Nucleus accumbens (tissue), 56 donors: ENCODE results near the gene NR1D2.
A peak's percentile ranks its signal among the peaks of the same experiment; 100 is the strongest.
"Not testable (repeated sequence)": the region's sequence is repeated elsewhere in the genome, so short reads cannot be mapped to it uniquely, and the experiment has no call there.

Source experiments
- DNase-seq, 56 donors: peaks; one replicate each; lab custom pipeline; 2025; lab: John Stamatoyannopoulos, UW

The NR1D2 gene

DNA sequence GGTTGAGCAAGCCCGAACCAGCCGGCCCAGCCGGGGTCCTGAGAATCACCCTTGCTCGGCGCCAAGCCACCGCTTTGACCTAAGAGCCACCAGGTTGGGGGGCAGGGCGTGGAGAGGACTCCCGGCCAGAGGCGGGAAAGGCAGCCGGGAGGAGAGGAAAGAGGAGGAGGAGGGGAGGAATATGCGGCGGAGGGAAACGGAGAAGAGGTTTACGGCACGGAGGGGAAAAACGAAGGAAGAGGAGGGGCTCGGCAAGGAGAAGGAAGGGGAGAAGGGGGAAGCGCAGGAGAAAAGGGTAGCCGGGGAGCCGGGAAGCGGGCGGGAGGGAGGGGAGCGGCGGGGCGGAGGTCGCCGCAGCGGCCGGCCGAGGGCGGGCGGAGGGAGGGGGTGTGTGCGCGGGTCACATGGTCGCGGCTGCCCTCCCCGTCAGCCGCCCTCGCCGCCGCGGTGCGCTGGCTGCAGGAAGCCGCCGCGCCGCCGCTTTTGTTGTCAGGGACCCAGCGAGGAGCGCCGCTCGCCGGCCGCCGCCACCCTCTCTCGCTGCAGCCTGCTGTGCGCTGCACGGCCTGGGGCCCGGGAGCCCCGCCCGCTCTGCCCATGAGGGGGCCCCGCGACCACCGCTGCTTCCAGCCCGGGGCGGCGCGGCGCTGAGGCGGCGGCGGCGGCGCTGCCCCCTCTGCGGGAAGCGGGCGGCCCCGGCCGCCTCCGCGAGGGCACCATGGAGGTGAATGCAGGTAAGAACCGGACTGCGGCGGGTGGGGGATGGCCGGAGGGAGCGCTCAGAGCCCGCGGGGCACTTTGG is at the start of gene NR1D2:
Gene NR1D2, plus strand, starts transcription at position 426 of the 802 bp plus-strand sequence. Its CDS starts 293 bp downstream, at position 719.
- peak in 55 of 56 donors; percentile 28 to 88 (median 75) for DNase-seq

GRCh38 chr3:23900744-23901143 is 44.3 kb upstream of the NR1D2 start:
- no peak for DNase-seq

GRCh38 chr3:23904545-23904944 is 40.5 kb upstream of the NR1D2 start:
- no peak for DNase-seq

GRCh38 chr3:23909341-23909740 is 35.7 kb upstream of the NR1D2 start:
- no peak for DNase-seq

DNA sequence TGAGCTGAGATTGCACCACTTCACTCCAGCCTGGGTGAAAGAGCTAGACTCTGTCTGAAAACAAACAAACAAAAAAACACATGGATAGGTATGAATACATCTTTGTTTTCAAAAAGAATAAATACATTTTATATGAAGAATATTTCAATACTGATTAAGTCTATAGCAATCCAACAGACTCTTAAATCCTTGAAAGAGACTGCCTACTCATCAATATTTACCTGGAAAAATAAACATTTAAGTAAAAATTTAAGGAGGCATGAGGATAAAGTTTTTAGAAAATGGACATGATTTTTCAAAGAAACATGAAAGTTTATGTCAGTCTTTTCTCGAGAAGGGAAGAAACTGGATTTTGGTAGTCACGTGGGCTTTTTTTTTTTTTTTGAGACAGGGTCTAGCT is 33.7 kb upstream of the NR1D2 start:
- DNase-seq = no peak

- DNase-seq = not testable (repeated sequence)
Observed at GRCh38 chr3:23912335-23912734, 32.8 kb upstream of the NR1D2 start.

DNA sequence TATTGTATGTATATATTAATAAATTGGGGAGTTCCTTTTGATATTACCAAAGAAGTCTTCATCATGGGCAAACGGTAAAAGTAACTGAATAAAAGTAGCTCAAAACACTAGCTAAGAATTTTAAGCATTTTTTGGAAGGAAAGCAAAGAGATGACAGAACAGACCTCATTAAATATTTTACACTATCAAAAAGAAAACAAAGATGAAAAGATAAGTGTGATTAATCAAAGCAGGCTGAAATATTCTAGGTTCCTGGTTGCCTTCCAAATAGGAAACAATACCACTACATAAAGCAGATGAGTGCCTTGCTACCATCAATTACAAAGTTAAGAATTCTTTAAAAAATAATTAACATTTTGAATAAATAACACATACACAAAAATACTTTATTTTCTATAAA is 31.9 kb upstream of the NR1D2 start:
- DNase-seq = no peak

DNA sequence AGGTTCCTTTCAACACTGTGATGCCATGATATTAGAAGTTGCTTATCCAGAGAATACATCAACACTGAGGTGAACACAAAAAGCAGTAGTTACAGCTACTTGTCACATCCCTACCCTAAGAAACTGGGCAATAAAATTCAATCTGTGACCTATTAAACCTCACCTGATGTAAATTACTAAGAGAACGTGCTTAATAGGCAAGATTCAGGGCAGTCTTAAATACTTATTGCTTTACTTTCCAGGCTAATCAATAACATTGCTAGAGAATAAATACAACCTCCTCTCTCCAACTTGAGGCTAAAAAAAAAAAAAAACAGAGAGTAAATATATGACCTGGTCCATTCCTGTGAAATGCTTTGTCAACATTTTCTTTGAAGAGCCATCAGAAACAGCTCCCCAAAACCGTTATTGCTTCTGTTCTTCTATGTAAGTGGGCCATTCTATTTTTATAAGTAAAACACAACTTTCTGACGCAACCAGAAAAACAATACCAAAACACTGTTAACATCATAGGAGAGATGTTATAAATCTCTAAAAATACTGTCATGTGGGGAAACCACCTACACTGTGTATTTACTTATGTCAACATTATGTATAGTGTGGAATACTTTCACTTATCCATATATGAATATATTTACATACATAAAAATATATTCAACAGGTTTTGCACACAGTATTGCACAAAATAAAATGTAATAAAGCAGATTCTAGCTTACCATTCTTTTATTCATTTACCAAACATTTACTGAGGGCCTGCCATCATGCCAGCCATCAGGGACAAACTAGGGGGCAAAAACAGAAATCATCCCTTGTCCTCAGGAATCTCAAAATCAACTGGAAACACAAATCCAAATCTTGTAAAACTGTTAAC is 31.0 kb upstream of the NR1D2 start:
- DNase-seq = no peak

DNA sequence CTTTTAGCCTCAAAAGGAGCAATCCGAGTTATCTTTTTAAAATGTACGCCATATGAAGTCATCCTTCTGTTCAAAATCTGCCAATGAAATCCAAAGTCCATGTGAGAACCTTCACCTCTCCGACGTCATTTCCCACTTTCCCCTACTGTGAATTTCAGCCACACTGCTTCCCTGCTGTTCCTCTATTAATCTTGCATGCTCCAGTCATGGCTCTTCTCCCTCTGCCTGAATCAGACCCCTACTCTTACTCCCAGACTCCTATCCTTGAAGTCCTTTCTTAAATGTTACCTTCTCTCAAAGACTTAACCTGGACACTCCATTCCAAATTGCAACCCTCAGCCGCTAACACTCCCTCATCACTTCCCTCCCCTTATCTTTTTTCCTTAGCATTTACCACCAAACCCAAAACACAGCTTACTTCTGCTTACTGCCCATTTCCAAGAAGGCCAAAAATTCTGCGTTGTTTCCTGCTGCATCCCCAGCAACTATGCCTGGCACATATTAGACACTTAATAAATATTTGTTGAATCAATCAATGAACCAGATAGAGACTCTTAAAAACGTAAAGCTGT is 29.5 kb upstream of the NR1D2 start:
- DNase-seq = peak in 6 of 56 donors; percentile 5 to 10 (median 6)

- peak in 17 of 56 donors; percentile 34 to 90 (median 59) for DNase-seq
Observed at GRCh38 chr3:23916152-23916885, 28.8 kb upstream of the NR1D2 start.

- peak; percentile 61 to 98 (median 94) for DNase-seq
Observed at GRCh38 chr3:23916886-23917678, 28.0 kb upstream of the NR1D2 start, which contains the start of the genes NKIRAS1 and RPL15. TSS of gene NKIRAS1 (minus strand) at chr3:23916990. CDS start at chr3:23910904, 6,086 bp downstream. TSS of gene RPL15 (plus strand) at chr3:23917132. CDS start at chr3:23917860, 728 bp downstream.

- DNase-seq = peak in 1 of 56 donors; percentile 71
Observed at GRCh38 chr3:23917679-23918303, 27.3 kb upstream of the NR1D2 start.

DNA sequence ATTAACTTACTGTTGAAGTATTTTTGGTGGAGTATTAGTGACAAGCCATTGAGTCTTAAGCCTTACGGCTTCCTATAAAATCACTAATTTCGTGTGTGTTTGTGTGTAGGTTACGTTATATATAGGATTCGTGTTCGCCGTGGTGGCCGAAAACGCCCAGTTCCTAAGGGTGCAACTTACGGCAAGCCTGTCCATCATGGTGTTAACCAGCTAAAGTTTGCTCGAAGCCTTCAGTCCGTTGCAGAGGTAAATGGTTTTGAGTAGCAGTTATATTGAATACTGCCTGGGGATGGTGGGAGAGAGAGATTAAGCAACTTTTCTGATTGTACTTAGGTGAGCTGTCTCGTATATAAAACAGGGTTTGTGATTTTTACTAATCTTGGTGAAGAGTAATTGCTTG is 26.8 kb upstream of the NR1D2 start:
- DNase-seq = not testable (repeated sequence)

GRCh38 chr3:23919628-23920027 is 25.5 kb upstream of the NR1D2 start:
- no peak for DNase-seq

GRCh38 chr3:23920151-23920655 is 24.9 kb upstream of the NR1D2 start:
- no peak for DNase-seq

- DNase-seq = no peak
Observed at GRCh38 chr3:23921052-23921511, 24.0 kb upstream of the NR1D2 start.

DNA sequence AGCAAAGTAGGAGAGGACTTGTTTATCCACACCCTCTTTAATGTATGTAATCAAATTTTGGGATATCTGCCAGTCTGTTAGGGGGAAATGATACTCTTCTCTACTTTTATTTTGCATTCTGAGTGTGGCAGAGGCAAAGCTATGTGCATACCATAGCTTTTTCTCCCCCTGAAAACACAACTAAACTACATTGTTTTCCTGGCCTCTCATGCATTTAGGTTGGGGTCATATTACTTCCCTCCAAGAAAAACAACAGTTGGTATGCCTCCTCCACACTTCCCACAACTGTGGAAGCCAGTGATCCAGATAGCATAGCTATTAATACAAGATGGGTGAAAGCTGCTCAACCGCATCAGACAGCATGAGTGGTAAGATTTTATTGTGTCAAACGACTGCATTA is 21.3 kb upstream of the NR1D2 start:
- DNase-seq = no peak

- DNase-seq = no peak
Observed at GRCh38 chr3:23926246-23926645, 18.8 kb upstream of the NR1D2 start.
